Measurements from ENCODE around the gene GRM7. TPM values are rescaled to one million over a fixed set of nuclear protein-coding genes. Genes with fewer than 3 reads are reported as not detected.
A peak's percentile ranks its signal among the peaks of the same experiment; 100 is the strongest.

The GRM7 gene
- total RNA-seq, 1 experiment from 2014 or later, result not detected

- peak; percentile 43 for DNase-seq (ENCODE audit: low read depth)
These were observed 644.2 kb downstream of the GRM7 start for GRCh38 chr3:7504886-7505775.

- no peak for DNase-seq (ENCODE audit: low read depth)
These were observed 645.8 kb downstream of the GRM7 start for GRCh38 chr3:7506606-7507180.

- no peak for DNase-seq (ENCODE audit: low read depth)
These were observed 647.9 kb downstream of the GRM7 start for GRCh38 chr3:7508821-7509220.

GRCh38 chr3:7512048-7512447 lies 651.1 kb downstream of the GRM7 start:
- no peak for DNase-seq (ENCODE audit: low read depth)

- DNase-seq (ENCODE audit: low read depth), result no peak
These were observed 657.1 kb downstream of the GRM7 start for GRCh38 chr3:7518026-7518425.

- no peak for DNase-seq (ENCODE audit: low read depth)
These were observed 657.5 kb downstream of the GRM7 start for GRCh38 chr3:7518456-7518855.

GRCh38 chr3:7520059-7520458 lies 659.1 kb downstream of the GRM7 start:
- no peak for DNase-seq (ENCODE audit: low read depth)

- DNase-seq (ENCODE audit: low read depth), result no peak
These were observed 659.7 kb downstream of the GRM7 start for GRCh38 chr3:7520593-7520992.

GRCh38 chr3:7536510-7536909 lies 675.6 kb downstream of the GRM7 start:
- no peak for DNase-seq (ENCODE audit: low read depth)

- no peak for DNase-seq (ENCODE audit: low read depth)
These were observed 676.0 kb downstream of the GRM7 start for GRCh38 chr3:7536921-7537320.

- no peak for DNase-seq (ENCODE audit: low read depth)
These were observed 682.5 kb downstream of the GRM7 start for GRCh38 chr3:7543294-7543880.

- no peak for DNase-seq (ENCODE audit: low read depth)
These were observed 684.4 kb downstream of the GRM7 start for GRCh38 chr3:7545334-7545733.

- no peak for DNase-seq (ENCODE audit: low read depth)
These were observed 685.3 kb downstream of the GRM7 start for GRCh38 chr3:7546253-7546652.

- DNase-seq (ENCODE audit: low read depth), result no peak
These were observed 686.9 kb downstream of the GRM7 start for GRCh38 chr3:7547826-7548225.

- no peak for DNase-seq (ENCODE audit: low read depth)
These were observed 702.0 kb downstream of the GRM7 start for GRCh38 chr3:7562892-7563291.

- DNase-seq (ENCODE audit: low read depth), result no peak
These were observed 704.7 kb downstream of the GRM7 start for GRCh38 chr3:7565574-7565973.

GRCh38 chr3:7567160-7567559 lies 706.2 kb downstream of the GRM7 start:
- no peak for DNase-seq (ENCODE audit: low read depth)

- no peak for DNase-seq (ENCODE audit: low read depth)
These were observed 707.7 kb downstream of the GRM7 start for GRCh38 chr3:7568526-7569184.

GRCh38 chr3:7573330-7573729 lies 712.4 kb downstream of the GRM7 start:
- no peak for DNase-seq (ENCODE audit: low read depth)

- no peak for DNase-seq (ENCODE audit: low read depth)
These were observed 713.5 kb downstream of the GRM7 start for GRCh38 chr3:7574435-7574834.

- no peak for DNase-seq (ENCODE audit: low read depth)
These were observed 715.2 kb downstream of the GRM7 start for GRCh38 chr3:7576071-7576470.

- DNase-seq (ENCODE audit: low read depth), result no peak
These were observed 715.6 kb downstream of the GRM7 start for GRCh38 chr3:7576506-7576905.

- DNase-seq (ENCODE audit: low read depth), result no peak
These were observed 716.6 kb downstream of the GRM7 start for GRCh38 chr3:7577513-7577912.

All from Daoy (cell line).